Measurements from ENCODE around the gene ACIN1.
"Not testable (repeated sequence)": the region's sequence is repeated elsewhere in the genome, so short reads cannot be mapped to it uniquely, and the experiment has no call there.

The ACIN1 gene

DNA sequence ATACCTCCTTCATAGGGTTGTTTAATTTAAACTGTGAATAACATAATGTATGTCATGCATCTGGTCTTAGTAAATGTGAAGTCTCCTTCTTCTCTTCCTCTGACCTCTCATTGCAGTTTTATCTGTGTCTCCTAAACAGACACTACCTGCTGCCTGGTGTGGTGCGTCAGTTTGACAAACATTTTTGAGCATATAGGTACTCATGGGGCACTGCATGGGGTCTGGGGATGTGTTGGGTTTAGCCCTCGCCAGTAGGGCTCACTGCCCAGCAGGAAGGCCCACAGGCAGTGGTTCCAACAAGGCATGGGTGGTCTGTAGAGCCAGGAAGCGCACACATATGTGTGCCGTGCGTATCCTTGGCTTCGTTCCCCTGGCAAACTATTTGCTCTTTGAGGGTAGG is 27.1 kb upstream of the ACIN1 start:
- no peak for DNase-seq

GRCh38 chr14:23121361-23121771 is 26.4 kb upstream of the ACIN1 start:
- DNase-seq, result no peak

DNA sequence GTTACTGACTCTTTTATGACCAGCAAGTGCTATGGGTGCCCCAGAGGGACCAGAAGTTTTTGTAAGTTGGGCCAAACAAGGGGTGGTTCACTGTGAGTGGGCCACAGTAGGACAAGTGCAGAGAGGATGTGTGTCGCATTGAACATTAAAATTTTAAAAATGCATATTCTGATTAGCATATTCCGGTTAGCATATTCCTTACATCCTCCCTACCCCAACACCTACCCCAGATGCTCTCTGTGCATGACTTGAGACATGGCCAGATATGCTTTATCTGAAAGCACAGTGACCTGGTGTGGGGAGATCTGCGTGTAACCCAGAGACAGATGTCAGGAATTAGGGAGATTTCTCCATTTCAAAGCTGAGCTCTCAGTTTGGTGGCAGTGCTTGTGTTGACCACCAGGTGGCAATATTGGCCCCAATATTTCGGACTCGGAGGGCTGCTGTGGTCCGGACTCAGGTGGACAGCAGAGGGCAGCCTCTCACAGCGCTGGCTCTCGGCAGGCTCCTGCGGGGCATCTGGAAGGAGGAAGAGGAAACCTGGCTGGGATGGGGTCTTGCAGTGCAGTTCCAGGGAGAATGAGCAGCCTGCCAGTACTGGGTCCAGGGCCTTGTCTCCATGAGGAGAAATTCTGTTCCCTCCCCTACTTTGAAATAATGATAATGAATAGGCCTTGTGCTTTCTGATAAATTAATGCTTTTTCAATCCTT is 25.8 kb upstream of the ACIN1 start:
- DNase-seq, result peak; percentile 10 to 68

GRCh38 chr14:23119363-23120327 is 24.7 kb upstream of the ACIN1 start:
- DNase-seq, result no peak

GRCh38 chr14:23118506-23119362 is 23.8 kb upstream of the ACIN1 start, which contains the start of gene CEBPE:
Gene CEBPE (minus strand): TSS chr14:23119255. CDS start chr14:23119091, 164 bp downstream.
- DNase-seq, result no peak

- no peak for DNase-seq
These were observed 22.6 kb upstream of the ACIN1 start for GRCh38 chr14:23117371-23118020.

GRCh38 chr14:23115918-23116317 is 21.0 kb upstream of the ACIN1 start:
- DNase-seq, result no peak

- no peak for DNase-seq
These were observed 20.2 kb upstream of the ACIN1 start for GRCh38 chr14:23115039-23115731.

GRCh38 chr14:23114669-23115038 is 19.7 kb upstream of the ACIN1 start:
- DNase-seq, result no peak

DNA sequence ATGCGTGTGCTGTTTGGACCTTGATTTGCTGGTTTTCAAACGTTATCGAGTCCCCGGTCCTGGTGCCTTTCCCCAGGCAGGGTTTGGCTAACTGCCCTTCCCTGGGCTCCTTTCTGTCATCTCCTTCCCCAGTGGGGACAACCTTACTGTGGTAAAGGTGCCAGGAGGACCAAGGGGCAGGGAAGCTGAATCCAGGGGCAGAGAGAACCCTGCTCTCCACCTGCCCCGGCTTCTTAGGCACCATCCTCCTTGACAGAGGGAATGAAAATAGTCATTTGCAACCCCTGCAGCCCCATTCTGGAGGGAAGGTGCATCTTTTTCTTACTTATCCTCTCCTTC is 19.2 kb upstream of the ACIN1 start:
- DNase-seq, result no peak

DNA sequence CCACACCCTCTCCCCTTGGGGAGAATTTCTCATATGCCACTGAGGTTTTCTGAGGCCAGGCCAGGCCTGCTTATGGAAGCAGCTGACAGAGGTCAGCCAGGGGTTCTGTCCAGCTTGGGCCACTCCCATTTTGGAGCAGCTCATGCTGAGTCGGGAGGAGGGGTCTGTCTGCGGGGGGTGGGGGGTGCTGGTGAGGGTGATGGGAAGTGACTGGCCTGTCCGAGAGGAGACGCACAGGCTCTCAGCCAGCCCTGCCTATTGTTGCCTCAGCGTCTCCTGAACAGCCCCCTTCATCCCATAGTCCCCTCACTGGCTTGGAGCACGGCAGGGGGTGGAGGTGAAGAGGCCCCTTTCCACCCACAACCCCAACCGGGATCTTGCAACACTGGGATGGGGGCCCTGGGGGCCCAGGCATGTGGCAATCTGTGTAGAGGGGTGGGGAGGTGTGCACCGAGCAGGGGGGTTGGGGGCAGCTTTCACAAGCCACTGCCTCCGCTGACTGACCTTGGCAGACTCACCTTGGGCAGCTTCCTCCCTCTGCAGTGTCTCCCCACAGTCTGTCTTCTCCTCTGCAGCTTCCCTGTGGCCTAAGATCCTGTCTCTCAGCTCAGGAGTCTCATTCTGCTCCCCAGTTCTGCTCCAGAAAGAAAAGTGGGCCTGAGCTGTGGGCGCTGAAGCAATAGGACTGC is 18.6 kb upstream of the ACIN1 start:
- DNase-seq, result no peak

GRCh38 chr14:23112359-23113178 is 17.6 kb upstream of the ACIN1 start:
- DNase-seq, result no peak

DNA sequence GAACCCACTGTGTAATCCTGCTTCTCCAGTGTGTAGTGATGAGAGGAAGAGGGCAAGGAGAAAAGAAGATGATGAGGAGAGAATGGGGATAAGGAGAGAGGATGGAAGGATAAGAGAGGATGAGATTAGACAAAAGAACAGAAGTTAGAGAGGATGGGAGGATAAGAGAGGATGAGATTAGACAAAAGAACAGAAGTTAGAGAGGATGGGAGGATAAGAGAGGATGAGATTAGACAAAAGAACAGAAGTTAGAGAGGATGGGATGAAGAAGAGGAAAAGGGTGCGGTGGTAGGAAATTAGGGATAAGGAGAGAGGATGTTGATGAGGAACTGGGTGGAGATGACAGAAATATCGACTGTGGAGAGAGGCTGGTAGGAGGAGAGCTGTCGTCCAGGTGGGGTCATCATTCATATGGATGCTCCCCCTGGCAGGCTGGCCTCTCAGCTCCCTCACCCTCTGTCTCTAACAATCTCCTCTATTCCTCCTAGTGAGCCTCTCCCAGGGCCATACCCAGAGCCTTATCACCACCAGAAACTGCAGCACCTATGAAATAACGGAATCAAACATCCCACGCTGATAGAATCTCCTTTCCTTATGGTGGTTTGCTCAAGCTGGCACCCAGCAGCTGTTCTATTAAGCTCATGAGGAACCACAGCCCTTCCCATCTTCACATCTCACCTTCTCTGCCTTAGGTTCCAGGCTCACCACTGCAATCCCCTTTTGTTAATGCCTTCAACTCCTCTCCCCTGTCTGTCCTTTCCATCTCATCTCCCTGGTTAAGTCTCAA is 15.8 kb upstream of the ACIN1 start:
- no peak for DNase-seq

DNA sequence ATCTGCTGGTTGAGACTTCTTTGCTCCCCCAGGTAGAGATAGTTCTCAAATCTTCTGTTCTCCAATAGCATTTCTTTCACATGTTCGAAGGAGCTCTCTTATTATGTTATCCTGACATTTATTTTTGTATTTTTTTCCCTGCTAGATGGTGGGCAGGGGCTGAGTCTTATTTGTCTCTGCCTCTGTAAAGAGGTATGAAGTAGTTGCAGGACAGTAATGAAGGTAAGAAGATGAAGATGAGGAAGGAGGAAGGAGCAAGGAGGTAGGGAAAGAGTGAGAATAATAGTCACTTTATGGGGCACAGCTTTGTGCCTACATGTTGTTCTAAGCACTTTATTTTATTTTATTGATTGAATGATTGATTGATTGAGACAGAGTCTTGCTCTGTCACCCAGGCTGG is 14.8 kb upstream of the ACIN1 start:
- DNase-seq, result no peak

- not testable (repeated sequence) for DNase-seq
These were observed 13.2 kb upstream of the ACIN1 start for GRCh38 chr14:23108169-23108568.

DNA sequence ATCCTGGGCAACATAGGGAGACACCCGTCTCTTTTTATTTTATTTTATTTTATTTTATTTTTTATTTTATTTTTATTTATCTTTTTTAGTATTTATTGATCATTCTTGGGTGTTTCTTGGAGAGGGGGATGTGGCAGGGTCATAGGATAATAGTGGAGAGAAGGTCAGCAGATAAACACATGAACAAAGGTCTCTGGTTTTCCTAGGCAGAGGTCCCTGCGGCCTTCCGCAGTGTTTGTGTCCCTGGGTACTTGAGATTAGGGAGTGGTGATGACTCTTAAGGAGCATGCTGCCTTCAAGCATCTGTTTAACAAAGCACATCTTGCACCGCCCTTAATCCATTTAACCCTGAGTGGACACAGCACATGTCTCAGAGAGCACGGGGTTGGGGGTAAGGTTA is 12.7 kb upstream of the ACIN1 start:
- DNase-seq, result not testable (repeated sequence)

DNA sequence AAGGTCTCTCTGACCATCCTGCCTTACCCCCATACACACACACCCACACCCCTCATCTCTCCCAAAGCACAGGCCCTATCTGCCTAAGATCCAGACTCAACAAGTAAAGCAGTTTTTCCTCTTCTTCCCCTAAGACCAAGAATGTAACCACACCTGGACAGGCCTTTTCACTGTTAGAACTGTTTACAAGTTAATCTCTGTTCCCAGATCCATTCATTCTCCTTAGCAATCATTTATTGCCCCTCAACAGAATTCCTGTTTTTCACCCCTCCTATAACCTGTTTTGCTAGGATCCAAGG is 11.8 kb upstream of the ACIN1 start:
- DNase-seq, result no peak

DNA sequence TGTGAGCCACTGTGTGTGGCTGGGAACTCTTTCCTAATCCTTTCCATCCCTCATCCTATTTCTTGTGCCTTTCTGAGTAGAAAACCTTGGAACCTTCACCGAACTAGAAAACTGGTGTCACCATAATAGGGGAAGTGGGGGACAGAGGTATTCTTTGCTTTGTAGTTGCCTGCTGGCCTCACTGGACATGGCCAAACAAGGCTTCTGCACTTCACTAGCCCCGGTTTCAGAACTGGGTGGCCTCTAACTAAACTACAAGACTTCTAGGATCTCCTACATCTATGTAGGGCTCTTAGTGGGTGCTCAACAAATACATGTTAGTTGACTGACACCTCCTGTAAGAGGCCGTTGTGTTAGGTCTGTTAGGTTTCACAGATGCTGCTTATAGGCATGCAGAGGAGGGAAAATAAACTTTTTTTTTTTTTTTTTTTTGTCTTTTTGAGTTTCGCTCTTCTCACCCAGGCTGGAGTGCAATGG is 10.4 kb upstream of the ACIN1 start:
- DNase-seq, result no peak

DNA sequence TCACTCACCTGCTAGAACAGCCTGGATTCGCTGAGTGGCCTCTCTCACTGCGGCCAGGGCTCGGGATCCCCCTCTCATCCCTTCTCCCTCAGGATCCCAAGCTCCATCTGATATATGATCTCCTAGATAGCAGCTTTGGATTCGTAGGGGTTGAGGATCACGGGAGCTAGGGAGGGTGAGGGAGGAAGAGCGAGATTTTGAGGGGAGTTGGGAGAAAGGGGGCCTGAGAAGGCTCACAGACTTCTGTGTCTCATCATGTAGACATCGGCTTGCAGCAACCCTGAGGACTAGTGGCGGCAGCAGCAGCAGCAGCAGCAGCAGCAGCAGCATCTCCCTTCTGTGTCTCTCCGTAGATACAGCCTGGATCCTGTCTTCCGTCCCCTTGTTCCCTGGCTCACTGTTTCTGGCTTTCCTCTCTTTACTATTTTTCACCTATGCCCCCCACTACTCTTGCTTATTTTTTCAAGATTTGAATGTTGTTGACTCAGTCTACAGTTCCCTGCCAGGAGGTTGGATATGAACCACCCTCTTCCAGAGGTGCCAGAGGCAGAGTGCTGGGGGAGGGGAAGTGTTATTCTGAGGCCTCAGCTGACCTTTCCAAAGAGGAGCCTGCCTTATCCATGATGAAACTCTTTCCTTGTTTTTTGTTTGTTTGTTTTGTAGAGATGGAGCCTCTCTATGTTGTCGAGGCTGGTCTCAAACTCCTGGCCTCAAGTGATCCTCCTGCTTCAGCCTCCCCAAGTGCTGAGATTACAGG is 9.8 kb upstream of the ACIN1 start, which contains the start of gene CIROP:
Gene CIROP (minus strand): TSS at position 399 of the 757 bp plus-strand sequence. CDS start 69 bp downstream, at position 330.
- DNase-seq, result no peak

Data from cerebellar nuclear complex (tissue), 1 donor.